ENCODE data around the gene MEGF6.

Gene MEGF6

DNA sequence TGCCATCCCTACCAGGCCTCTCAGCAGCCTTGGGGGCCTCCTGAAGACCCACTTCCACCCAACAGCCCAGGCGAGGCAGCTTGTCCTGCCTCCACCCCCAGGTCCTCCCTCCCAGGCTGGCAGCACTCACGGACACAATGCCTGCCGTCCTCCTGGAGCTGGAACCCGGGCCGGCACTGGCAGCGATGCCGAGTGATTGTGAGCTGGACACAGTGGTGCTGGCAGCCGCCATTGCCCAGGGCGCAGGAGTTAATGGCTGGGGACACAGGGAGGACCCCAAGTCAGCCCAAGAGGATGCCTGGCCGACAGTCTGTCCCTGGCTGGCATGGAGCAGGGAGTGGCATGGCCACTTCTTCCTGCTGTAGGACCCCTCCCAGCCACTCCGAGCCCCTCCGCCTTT, 96.0 kb downstream of the MEGF6 start:
- TF ChIP-seq, protein P1, sequence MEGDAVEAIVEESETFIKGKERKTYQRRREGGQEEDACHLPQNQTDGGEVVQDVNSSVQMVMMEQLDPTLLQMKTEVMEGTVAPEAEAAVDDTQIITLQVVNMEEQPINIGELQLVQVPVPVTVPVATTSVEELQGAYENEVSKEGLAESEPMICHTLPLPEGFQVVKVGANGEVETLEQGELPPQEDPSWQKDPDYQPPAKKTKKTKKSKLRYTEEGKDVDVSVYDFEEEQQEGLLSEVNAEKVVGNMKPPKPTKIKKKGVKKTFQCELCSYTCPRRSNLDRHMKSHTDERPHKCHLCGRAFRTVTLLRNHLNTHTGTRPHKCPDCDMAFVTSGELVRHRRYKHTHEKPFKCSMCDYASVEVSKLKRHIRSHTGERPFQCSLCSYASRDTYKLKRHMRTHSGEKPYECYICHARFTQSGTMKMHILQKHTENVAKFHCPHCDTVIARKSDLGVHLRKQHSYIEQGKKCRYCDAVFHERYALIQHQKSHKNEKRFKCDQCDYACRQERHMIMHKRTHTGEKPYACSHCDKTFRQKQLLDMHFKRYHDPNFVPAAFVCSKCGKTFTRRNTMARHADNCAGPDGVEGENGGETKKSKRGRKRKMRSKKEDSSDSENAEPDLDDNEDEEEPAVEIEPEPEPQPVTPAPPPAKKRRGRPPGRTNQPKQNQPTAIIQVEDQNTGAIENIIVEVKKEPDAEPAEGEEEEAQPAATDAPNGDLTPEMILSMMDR (IDR thresholded peaks at IDR 0.05; ENCODE audit: insufficient read depth, low read depth, low read length, missing control alignments), result no peak
- H3K4me3 ChIP-seq (ENCODE audit: low read depth, low read length), result no peak overlapping the region

DNA sequence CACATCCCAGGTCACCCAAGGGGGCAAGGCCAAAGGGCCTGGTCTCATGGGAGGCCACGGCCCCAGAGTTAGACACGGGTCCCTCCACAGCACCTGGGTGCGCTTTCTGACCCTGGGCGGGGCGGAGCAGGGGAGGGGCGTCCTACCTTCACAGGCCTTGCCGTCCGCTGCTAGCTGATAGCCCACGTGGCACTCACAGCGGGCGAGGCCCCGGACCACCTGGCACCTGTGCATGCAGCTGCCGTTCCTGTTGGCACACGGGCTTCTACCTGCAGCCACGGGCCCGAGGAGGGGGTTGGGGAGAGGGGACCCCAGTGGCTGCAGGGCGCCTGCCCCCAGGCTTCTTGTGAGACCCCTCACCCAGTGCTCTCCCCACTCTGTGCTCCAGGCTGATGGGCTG, 96.9 kb downstream of the MEGF6 start:
- no peak overlapping the region for H3K4me3 ChIP-seq (ENCODE audit: low read depth, low read length)
- DNase-seq (ENCODE audit: low read depth), result no peak
- TF ChIP-seq, protein P1 (IDR thresholded peaks at IDR 0.05; ENCODE audit: insufficient read depth, low read depth, low read length, missing control alignments), result no peak

More for the DNA sequence above, 96.0 kb downstream of the MEGF6 start:
- DNase-seq (ENCODE audit: low read depth), result no peak

DNA sequence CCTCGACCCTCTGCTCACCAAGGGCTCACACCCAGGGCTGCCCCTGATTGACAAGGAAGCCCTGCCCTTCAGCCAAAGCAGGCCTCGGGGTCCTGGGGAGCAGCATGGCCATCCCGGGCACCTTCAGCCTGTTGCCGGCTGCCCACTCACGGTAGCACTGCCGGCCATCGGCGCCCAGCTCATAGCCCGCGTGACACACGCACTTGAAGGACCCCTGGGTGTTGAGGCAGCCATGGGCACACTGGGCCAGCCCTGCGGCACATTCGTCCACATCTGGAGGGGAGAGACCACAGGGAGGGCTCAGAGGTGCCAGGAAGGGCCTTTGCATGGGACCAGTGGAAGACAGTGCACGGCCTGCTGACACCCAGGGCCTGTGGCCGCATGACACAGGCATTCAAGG, 99.5 kb downstream of the MEGF6 start:
- no peak overlapping the region for H3K4me3 ChIP-seq (ENCODE audit: low read depth, low read length)
- TF ChIP-seq, protein P1 (IDR thresholded peaks at IDR 0.05; ENCODE audit: insufficient read depth, low read depth, low read length, missing control alignments), result no peak
- no peak for DNase-seq (ENCODE audit: low read depth)

DNA sequence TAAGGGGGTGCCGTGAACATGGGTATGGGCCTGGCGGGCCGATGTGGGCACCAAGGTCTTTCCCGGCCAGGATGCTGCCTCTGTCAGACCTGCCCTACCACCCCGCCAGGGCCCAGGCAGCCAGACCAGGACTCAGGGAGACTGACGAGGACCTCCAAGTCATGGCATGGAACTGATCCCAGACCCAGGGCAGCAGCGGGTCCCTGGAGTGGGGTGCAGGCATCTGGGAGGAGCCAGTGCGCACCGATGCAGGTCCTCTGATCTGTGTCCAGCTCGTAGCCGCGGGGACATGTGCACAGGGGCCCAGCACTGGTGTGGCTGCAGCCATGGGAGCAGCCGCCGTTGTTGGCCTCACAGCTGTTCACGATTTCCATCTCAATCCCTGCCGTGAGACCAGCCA, 100.0 kb downstream of the MEGF6 start:
- H3K4me3 ChIP-seq (ENCODE audit: low read depth, low read length), result no peak overlapping the region
- DNase-seq (ENCODE audit: low read depth), result no peak
- TF ChIP-seq, protein P1 (IDR thresholded peaks at IDR 0.05; ENCODE audit: insufficient read depth, low read depth, low read length, missing control alignments), result no peak

DNA sequence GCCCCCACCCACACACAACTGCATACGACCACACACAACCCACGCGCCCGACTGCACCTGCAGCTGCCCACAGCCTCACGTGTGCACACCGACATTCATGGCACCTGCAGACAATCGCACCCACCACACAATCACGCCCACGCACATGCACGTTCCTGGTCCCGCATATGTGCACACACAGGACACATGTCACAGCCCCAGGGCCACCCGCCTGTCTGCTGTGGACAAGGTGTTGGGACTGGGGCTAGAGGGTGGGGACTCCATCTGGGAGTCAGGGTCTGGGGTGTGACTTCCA, 100.4 kb downstream of the MEGF6 start:
- no peak overlapping the region for H3K4me3 ChIP-seq (ENCODE audit: low read depth, low read length)
- no peak for DNase-seq (ENCODE audit: low read depth)
- TF ChIP-seq, protein P1 (IDR thresholded peaks at IDR 0.05; ENCODE audit: insufficient read depth, low read depth, low read length, missing control alignments), result no peak

DNA sequence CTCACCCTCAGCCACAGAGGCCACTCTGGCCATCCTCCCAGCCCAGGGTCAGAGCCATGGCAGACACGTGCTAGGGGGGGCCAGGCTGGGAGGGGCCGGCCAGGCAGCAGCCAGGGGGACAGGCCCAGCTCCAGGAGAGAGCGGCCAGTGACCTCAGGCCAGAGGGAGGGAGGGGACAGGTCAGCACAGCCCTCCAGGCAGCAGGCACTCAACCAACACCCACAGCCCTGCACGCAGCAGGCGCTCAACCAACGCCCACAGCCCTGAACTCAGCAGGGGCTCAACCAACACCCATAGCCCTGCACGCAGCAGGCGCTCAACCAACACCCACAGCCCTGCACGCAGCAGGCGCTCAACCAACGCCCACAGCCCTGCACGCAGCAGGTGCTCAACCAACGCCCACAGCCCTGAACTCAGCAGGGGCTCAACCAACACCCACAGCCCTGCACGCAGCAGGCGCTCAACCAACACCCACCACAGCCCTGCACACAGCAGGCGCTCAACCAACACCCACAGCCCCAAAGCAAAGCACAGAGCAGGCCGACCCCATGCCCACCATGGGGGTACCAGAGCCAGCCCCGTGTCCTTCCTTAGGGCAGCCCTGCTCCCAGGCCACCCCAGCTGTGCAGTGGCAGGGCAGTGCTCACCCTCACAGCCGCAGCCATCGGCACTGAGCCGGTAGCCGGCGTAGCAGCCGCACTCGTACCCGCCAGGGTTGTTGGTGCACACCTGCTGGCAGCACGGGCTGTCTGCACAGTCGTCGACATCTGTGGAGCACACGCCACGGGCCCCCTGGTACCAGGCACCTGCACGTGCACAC, 101.0 kb downstream of the MEGF6 start:
- H3K4me3 ChIP-seq (ENCODE audit: low read depth, low read length), result no peak overlapping the region
- TF ChIP-seq, protein P1 (IDR thresholded peaks at IDR 0.05; ENCODE audit: insufficient read depth, low read depth, low read length, missing control alignments), result no peak
- no peak for DNase-seq (ENCODE audit: low read depth)

DNA sequence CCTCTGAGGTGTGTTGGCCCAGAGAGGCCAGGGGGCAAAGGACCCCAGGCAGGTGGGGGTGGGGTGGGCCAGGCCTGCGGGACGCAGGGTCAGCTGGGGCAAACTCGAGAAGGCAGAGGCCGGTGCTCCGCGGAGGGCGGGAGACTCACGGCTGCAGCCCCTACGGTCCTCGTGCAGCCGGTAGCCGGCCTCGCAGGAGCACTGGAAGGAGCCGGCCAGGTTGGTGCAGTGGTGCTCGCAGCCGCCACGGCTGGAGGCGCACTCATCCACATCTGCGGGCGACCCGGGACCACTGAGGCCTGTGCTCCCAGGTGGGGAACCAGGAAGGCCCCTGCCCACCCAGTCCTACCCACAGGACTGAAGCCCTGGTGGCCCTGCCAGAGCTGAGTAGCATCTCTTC, 101.6 kb downstream of the MEGF6 start:
- H3K4me3 ChIP-seq (ENCODE audit: low read depth, low read length), result no peak overlapping the region
- no peak for DNase-seq (ENCODE audit: low read depth)
- TF ChIP-seq, protein P1 (IDR thresholded peaks at IDR 0.05; ENCODE audit: insufficient read depth, low read depth, low read length, missing control alignments), result no peak
